ENCODE data around the gene ENGASE. TPM values are rescaled to one million over a fixed set of nuclear protein-coding genes. Genes with fewer than 3 reads are reported as not detected.
A peak's percentile ranks its signal among the peaks of the same experiment; 100 is the strongest.

Gene ENGASE
- polyA plus RNA-seq, 5 donors: 21.1 to 41.6 (median 31.5) TPM

DNA sequence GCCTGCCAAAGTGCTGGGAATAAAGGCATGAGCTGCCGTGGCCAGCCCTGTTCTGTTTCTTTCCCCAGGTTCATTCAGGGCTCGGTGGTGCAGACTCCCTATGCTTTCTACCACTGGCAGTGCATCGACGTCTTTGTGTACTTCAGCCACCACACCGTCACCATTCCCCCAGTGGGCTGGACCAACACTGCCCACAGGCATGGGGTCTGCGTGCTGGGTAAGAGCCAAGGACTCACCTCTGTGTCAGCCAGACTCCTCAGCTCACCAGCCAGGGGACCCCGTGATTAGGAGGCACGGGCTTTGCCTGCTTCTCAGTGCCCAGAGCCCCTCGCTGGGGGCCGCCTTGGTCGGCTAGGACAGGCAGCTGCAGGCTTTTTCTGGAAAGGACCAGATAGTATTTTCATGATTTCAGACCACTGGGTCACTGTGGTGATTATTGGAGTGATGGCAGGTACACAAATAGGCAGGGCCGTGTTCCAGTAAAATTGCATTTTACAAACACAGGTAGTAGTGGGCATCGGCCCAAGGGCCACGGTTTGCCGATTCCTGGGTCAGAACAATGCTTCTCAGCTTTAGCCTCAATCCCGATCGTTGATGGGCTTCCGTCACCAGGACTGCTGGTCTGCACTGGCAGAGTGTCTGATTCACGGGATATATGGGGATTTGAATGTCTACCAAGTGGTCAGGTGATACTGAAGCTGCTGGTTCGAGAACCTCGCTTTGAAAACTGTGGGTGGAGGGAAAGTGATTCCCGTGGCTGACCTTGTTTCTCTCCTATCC is 5.0 kb downstream of the ENGASE start:
- DNase-seq: no peak

DNA sequence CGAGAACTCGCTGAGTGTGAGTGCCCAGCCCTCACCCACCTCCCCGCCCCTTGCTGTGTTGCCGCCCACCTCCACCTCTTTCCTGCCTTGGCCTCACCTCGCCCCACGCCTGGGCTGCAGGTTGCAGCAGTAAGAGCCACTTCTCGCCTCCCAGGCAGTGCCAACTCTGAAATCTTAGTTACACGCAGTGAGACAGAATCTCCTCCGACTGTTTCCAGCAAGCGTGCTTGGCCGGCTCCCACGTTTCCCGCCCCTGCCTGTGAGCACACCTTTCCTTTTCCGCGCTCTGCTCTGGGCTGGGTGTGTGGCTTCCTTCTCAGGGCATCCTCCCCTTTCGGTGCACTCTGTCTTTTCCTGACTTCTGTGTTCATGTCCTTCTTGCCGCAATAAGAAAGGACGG is 5.7 kb downstream of the ENGASE start:
- no peak for DNase-seq

DNA sequence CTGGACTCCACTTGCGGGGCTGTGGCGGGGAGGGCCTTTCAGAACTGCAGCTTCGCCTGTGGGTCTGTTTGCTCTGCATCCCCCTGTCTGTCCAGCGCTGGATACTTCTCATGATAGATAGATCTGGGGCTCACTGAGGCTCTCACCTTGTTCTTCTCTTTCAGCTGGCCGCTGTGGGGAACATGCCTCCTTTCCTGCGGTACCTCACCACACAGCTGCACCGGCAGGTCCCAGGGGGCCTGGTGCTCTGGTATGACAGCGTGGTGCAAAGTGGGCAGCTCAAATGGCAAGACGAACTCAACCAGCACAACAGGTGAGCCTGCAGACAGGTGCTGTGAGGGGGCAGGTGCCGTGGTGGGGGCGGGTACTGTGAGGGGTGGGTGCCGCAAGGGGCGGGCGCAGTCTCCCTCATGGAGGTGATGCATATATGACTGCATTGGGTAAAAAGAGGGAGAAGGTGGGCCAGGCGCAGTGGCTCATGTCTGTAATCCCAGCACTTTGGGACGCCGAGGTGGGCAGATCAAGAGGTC is 6.2 kb downstream of the ENGASE start:
- no peak for DNase-seq

DNA sequence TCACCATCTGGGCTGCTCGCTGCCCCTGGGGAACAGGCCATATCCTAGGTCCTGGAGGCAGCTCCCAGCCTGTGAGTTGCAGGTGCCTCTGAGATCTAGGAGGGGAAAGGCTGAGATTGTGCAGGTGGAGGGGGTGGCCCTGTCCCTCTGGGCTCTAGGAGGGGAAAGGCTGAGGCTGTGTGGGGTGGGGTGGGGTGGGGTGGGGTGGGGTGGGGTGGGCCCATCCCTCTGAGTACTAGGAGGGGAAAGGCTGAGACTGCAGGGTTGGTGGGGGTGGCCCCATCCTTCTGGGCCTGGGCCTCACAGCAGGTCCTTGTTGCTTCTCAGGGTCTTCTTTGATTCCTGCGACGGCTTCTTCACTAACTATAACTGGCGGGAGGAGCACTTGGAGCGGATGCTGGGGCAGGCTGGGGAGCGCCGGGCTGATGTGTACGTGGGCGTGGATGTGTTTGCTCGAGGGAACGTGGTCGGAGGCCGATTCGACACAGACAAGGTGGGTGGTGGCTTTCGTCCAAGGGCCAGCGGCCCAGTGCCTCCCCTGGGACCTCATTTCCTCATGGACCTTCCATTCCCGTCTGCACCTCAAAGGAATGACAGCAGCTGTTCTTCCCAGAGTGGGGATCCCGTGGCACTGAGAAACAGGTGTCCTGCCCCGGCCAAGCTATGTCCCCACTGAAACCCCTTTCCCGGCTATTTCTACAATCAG is 7.1 kb downstream of the ENGASE start:
- DNase-seq: no peak

DNA sequence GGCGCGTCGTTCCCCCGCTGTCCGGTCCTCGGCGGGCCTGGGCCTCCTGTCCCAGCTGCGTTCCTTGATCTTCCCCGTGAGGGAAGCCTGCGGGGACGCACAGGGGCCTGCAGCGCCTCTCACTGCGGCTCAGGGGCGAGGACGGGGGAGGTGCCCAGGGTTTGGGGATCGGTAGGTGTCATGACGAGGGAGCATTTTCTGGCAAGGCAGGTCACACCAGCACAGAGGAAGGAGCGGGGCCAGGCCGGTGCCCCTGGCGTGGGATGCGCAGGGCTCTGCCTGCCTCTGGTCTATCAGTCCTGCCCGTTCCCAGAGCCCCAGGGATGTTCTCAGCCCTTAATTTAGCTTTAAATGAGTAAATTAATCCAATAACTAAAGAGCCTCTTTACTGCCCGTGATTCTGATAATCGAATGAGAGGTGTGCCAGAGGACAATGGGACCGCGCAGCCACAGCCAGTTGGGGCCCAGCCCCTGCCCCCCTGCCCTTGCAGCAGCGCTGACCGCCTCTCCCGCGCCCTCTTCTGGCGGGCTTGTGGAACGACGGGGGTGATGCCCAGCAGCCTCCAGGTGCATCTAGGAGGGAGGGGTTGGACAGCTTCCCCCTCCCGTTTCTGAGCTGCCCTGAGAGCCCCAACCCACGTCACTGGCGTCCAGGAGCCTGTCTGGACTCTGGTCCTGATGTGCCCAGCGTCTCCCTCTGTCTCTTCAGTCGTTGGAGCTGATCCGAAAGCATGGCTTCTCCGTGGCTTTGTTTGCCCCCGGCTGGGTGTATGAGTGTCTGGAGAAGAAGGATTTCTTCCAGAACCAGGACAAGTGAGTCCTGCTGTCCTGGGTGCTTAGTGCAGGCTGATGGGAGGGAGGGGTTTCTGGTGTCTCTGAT is 7.9 kb downstream of the ENGASE start:
- DNase-seq: no peak

DNA sequence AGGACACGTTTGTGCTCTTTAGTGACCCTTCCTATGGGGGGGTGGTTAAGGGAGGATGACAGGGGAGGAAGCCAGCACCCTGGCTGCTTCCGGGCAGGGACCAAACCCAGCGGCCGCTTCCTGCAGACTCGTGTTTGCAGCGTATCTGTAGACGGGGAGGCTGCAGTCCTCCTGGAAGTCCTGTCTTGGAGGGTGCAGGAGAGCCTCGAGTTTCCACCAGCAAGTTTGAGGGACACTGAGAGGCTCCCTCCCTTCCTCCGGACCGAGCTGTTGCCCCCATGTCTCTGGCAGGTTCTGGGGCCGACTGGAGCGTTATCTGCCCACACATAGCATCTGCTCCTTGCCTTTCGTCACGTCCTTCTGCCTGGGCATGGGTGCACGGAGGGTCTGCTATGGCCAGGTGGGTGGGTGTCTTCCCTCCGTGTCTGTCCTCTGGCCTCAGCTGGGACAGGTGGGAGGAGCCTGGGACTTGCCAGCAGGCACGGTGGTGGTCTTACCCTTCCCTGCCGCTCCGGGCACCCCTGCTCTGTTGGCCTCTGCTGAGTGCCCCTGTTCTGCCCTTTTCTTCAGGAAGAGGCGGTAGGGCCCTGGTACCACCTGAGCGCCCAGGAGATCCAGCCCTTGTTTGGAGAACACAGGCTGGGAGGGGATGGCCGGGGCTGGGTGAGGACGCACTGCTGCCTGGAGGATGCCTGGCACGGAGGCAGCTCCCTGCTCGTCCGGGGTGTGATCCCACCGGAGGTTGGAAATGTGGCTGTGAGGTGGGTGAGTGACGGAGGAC is 8.8 kb downstream of the ENGASE start:
- DNase-seq: no peak

DNA sequence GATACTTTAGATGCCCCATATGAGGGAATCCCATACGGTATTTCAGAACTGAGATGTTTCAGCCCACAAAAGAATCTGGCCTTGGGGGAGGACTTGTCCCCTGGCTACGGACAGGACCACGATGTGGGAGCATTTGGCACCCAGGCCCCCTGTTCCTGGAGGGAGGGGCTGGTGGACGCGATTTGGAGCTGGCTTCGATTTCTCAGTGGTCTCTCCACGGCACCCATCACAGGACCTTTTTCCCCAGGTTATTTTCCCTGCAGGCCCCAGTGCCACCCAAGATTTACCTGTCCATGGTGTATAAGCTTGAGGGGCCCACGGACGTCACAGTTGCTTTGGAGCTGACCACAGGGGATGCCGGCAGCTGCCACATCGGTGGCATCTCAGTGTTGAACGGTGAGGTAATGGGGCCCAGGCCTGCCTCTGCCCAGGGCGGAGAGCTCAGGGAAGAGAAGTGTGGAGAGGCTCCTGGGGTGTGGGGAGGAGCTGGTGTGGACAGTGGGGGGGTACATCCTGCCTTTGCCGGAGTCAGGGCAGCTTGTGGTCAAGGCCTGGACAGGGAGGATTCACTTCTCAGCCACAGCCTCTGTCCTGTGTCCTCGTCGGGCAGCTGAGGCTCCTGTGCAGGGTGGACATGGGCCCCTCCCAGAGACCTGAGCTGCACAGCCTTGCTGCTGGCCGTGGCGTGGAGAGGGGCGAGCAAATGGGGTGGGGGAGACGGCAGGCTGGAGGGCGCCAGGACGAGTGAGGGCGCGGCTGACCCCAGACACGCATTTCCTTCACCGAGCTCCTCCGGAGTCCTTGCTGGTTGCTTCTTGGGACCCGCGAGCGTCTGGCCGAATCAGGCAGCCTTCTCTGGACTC is 9.9 kb downstream of the ENGASE start:
- no peak for DNase-seq

DNA sequence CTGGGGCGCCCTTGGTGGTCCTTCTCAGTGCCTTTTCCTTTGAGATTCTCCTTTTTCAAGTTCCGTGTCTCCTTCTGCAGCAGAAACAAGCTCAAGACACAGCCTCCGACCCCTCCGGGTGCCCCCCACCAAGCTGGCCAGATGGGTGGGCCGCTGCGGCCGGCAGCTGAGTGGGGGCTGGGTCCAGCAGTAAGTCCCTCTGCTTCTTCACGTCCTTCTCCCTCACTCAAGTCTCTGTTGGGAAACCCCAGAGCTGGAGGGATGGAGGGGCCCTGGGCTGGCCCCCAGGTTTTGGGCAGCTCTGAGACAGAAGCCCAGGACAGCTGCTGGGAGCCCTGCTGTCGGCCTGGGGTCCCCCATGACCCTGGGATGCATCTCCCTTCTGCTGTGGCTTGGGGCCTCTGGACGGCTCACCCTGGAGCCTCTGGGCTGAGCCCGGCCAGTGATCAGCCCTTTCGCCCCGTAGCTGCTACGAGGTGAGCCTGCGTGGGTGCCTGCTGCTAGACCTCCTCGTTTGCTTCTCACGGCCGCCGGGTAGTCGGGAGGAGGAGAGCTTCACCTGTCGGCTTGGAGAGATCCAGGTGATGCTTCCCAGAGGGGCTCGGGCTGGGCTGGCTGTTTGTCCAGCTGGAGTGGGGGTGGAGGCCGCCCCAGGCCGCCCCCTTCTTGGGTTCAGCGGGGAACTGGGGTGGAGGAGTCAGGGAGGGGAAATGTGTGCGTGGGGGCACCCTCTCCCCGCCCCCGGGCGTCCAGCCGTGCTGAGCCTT is 10.7 kb downstream of the ENGASE start:
- DNase-seq: no peak

DNA sequence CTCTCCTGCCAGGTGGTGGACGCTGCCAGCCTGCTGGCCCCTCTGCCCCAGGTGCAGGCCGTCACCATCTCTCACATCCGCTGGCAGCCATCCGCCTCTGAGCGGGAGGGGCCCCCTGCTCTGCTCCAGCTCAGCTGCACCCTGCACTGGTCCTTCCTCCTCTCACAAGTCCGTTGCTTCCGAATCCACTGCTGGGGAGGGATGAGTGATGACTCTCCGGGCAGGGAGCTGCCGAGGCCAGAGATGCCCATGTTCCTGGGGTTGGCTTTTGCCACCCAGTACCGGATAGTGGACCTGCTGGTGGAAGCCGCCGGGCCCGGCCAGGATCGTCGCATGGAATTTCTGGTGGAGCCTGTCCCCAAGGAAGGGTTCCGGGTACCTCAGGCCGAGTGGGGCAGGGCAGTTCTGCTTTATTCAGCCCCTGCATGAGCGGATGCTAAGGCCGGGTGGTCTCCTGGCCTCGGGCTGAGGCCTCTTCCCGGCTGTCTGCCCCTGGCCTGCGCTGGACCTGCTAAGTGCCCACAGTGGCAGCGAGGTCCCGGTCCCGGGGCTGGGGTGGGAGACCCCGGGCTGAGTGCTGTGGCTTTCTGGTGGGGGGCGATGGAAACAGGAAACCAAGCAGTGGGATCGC is 11.4 kb downstream of the ENGASE start:
- no peak for DNase-seq

DNA sequence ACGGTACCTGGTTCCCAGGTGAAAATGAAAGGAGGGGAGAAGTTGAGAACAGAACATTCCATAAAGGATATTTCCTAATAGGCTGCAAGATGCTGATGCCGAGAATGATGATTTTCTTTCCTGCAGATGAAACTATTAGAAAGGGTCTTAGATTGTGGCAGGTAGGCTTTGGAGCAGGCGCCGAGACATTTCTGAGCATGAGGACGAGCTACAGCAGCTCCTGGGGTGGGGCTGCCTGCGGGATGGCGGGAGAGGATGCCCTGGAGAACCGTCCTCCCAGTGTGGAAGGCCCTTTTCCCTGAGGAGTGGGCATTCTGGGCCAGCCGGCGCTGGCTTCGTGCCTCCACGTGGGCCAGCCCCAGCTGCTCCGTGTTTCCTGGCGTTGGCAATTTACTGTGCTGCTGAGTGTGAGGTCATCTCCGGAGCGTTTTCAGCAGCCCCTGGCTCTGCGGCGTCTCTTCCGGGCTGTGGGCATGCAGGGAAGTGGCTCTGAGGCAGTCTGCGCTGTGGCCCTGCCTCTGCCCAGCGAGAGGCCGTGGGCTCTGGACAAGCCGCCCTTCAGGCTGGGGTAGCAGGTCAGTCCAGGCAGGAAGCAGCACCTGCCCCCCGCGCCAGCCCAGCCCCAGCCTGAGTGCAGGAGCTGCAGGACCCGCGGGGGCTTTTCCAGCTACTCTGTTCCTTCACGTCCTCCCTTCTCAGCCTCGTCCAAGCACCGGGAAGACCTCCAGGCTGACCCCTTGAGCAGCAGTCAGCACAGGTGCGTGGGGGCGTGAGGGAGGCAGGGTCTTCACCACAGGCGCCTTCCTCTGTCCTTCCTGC is 12.2 kb downstream of the ENGASE start:
- no peak for DNase-seq

DNA sequence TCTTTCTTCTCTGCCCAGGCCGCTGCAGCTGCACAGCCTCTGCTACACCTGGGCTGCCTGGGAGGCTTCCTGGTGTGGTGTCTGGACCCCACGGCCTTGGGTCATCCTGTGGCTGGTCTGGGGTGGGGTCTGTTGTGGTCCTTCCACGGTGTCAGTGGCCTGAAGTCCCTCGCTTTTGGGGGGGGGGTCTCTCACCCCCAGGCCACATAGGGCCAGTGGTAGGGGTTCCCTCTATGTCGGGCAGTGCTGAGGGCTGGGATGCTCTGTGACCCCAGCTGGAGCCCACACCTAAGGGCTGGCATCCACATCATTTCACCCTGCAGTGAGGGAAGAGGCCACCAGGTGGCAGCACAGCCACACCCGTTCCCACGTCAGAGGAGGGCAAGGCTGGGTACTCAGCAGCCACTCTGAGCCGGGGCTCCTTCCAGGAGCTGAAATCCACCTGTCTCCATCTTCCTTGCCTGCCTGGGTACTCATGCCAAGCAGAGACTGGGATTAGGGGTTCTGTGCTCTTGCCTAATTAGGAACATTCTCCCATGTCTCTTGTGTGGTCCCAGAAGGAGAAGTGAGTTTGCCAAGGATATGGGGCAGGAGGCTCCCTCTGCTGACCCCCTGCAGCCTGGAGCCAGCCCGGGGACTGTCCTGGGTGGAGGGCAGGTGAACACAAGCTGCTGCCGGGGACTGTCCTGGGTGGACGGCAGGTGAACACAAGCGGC is 13.0 kb downstream of the ENGASE start:
- DNase-seq: peak; percentile 39 to 46

DNA sequence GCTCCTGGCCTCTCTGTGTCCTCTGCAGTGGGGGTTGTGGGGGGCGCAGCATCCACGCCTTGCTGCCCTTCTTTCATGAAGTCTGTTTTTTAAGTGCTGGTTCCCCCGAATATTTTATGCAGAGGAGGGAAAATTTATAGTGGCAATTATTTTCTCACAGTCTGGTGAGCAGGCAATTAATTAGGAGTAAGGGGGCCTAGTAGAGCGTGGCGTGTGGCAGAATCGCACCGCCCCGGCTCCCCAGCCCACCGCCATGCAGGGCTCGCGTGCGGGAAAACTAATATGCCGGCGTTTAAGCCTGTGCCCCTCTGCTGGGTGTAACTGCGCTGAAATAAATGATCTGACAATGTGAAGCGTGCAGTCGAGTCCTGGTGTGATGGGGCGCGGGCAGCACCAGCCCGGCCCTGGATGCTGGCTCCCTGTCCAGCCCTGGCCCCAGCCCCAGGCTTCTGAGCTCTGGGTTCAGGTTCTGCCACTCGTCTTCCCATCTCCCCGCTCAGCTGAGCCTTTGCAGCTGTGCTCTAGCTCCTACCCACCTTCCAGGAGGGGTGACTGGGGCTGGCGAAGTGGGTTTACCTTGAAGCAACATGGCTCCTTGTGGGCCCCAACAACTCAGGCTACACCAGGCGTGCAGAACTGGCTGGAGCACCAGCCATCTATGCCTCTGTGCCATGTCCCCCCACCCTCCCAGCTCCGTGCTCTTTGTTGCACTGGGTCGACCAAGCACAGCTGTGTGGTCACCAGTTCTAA is 13.8 kb downstream of the ENGASE start:
- no peak for DNase-seq

DNA sequence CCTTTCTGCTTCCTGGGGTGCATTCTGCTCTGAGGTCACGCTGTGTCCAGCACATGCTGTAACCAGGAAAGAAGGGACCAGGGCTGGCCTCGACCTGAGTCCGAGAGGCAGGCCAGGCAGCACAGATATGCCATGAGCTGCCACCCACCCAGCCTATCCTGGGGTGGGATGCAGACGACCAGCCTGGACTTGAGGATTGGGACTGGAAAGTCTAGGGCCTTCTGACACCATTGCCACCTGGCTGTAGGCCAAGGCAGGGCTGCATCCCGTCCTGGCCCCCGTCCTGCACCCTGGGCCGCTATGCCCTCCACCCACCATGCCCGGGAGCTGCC is 14.3 kb downstream of the ENGASE start:
- DNase-seq: no peak

DNA sequence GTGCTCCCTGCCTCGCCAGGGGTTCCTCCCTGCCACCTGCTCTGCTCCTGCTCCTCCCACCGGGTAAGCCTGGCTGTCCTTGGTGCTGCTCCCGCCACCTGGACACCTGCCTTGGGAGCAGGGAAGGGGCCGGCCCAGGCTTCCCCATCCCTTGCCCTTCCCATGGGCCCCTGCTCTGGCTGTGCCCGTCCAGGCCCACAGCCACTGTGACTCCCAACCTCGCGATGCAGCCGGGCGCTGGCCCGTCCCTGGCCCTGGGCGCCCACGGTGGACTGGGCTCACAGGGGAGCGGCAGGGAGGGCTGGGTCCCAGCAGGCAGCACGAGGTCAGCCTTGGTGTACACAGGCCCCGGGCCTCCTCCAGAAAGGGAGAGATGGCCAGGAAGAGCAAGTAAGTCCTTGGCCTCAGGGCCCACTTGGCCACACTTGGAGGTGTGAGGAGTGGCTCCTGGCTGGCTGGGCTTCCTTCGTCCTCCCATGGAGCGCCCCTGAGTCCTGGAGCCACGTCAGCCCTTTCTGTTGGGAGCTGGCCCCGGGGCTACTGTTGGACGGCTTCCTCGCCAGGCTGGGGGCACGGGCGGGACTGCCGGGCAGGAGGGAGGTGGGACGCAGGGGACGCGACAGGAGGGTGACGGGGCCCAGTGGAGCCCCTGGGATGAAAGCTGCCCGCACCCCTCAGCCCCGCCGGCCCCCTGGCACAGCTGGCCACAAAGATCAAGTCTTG is 15.3 kb downstream of the ENGASE start:
- no peak for DNase-seq

DNA sequence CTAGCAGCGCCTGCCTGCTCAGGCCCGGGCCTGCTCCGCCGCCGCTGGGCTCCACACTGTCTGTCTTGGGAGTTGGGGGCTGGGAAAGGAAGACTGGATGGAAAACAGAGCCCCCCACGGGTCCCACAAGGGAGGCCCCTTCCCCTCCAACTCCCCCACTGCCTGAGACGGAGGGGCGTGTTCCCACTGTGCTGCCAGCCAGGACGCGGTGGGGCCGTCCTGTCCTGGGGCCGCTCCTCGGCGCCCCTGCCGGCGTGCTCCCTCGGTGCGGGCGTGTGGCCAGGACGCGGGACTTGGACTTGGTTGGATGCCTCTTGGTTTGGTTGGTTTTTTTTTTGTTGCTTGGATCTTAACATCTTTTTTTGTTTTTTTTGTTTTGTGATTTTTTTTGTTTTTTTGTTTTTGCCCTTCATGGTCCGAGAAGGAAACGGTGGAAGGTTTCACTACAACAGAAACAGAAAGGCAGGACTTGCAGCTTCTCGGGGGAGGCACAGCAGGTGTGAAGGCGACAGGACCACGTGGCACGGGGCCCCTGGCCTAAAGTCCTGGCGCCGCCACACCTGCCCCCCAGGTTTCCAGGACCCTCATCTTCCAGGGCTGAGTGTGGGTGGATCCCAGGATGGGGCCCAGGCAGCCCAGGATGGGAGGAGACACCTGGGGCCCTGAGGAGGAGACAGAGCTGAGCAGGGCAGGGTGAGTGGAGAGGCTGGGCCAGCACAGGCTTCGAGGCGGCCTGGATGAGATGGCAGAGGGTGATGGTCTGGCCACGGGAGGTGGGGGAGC is 16.0 kb downstream of the ENGASE start:
- DNase-seq: peak in 1 of 2 donors; percentile 15
